ENCODE results near the gene EEFSEC. TPM values are rescaled to one million over a fixed set of nuclear protein-coding genes. Genes with fewer than 3 reads are reported as not detected.

Gene EEFSEC
- 14.1 and 16.2 TPM in 2 replicates for total RNA-seq (2014; rRNA removed; shearing (Covaris generic))
- polyA plus RNA-seq (2016; fragmentation: Nextera tagmentation; extraction: Ambion mirVana), result 9.5 and 10.1 TPM in 2 replicates
- long read RNA-seq, transcript EEFSEC-201 (7 exons, 2,232 nt), result major isoform, 6 of 19 reads
- long read RNA-seq, partial matches to known transcripts, result 3 of 19 reads
- long read RNA-seq, other reads (novel, unspliced or antisense), result 10 of 19 reads

GRCh38 chr3:128153156-128154041, at the start of gene EEFSEC:
TSS of gene EEFSEC (plus strand) at chr3:128153481. CDS start at chr3:128153508, 27 bp downstream.
- H3K27me3 ChIP-seq (ENCODE audit: insufficient read depth), result no peaks in the 10 kb centered on the region
- H3K4me2 ChIP-seq, result peak within 1 kb of the TSS; percentile 77
- peak within 1 kb of the TSS; percentile 59 for H3K4me3 ChIP-seq
- H3K9me2 ChIP-seq (ENCODE audit: insufficient read depth), result no peaks in the 10 kb centered on the region
- peaks cover 2% of the 10 kb centered on the region for H3K27me3 Mint-ChIP-seq (ENCODE audit: insufficient read depth, low read depth, poor library complexity)
- H3F3A ChIP-seq (replicated peaks; ENCODE audit: low read depth), result peaks cover 7% of the 10 kb centered on the region; the same call in 1 of the 2 replicates
- H4K20me1 ChIP-seq (replicated peaks; ENCODE audit: insufficient read depth), result peaks cover 4% of the 10 kb centered on the region; the same call in 1 of the 2 replicates
- H3K36me3 ChIP-seq (ENCODE audit: insufficient read depth), result 0 out of 2 replicates have a peak, but pooled peaks cover 5% of the 10 kb centered on the region
- H2AFZ ChIP-seq, result peak within 1 kb of the TSS; percentile 93
- H3K27ac Mint-ChIP-seq, result peak within 1 kb of the TSS; percentile 74
- peaks cover 5% of the 10 kb centered on the region; the same call in 1 of the 2 replicates for H3K4me1 ChIP-seq (ENCODE audit: insufficient read depth)
- H3K4me1 Mint-ChIP-seq, result peaks cover 3% of the 10 kb centered on the region; the same call in 2 of the 3 replicates
- ATAC-seq (peak; percentile 94), DNase-seq (ENCODE audit: low spot score) (peak; percentile 79)
- peaks cover 3% of the 10 kb centered on the region; the same call in 1 of the 3 replicates for H3K9me3 Mint-ChIP-seq
- H3K27ac ChIP-seq (ENCODE audit: low read depth), result no peak within 1 kb of the TSS
- H3K36me3 Mint-ChIP-seq (ENCODE audit: low read depth), result peaks cover 30% of the 10 kb centered on the region
- peak within 1 kb of the TSS; percentile 81 for H3K4me3 Mint-ChIP-seq
- TF ChIP-seq ZNF331 (CRISPR knock-in tag; IDR thresholded peaks at IDR 0.05; ENCODE audit: low read depth), result no peak
- TF ChIP-seq ZNF462 (CRISPR knock-in tag; IDR thresholded peaks at IDR 0.05), result 0 out of 2 replicates have a peak, but pooled peaks have one; percentile 33
- no peak for TF ChIP-seq NANOG (IDR thresholded peaks at IDR 0.05; ENCODE audit: borderline replicate concordance)
- peak; percentile 47; the same call in 1 of the 2 replicates for TF ChIP-seq CREB1 (CRISPR knock-in tag; IDR thresholded peaks at IDR 0.05; ENCODE audit: low read depth)
- no peak for TF ChIP-seq EZH2 (IDR thresholded peaks at IDR 0.05; ENCODE audit: low read depth, unreplicated experiment)
- TF ChIP-seq ZNF114 (CRISPR knock-in tag; IDR thresholded peaks at IDR 0.05), result no peak
- no peak for TF ChIP-seq REST (IDR thresholded peaks at IDR 0.05; ENCODE audit: unreplicated experiment)
- TF ChIP-seq POLR2AphosphoS5 (IDR thresholded peaks at IDR 0.05; ENCODE audit: low read depth), result peak; percentile 75
- peak; percentile 37; the same call in 1 of the 2 replicates for TF ChIP-seq ETS1 (IDR thresholded peaks at IDR 0.05)
- peak; percentile 43 for TF ChIP-seq STAT1 (IDR thresholded peaks at IDR 0.05; ENCODE audit: unreplicated experiment)
- 0 out of 2 replicates have a peak, but pooled peaks cover 7% of the 10 kb centered on the region for H3K79me2 ChIP-seq (replicated peaks; ENCODE audit: insufficient read depth)
